H1 (cell line): ENCODE measurements around the gene UBTD1. TPM values are rescaled to one million over a fixed set of nuclear protein-coding genes. Genes with fewer than 3 reads are reported as not detected.

Experiments used
- CTCF ChIA-PET: fragments of 300-600 bp; sonication (Branson Sonifier 250); formaldehyde crosslinking; loops from one replicate; lab custom pipeline; 2021; ENCODE audit not compliant: partially characterized antibody; lab: Charles Lee
- POLR2A ChIA-PET: fragments of 300-600 bp; sonication (Branson Sonifier 250); formaldehyde crosslinking; loops from one replicate; lab custom pipeline; 2021; ENCODE audit warnings: inconsistent platforms; ENCODE audit not compliant: partially characterized antibody; lab: Charles Lee
- DNase-seq, 2 experiments: peaks; one replicate each; pipeline versions ENCODE4 v3.0.0 to v3.0.0-alpha.2; 2010 to 2022; ENCODE audit warnings: low spot score in 2 of 2, low read depth in 1 of 2, mixed read lengths in 1 of 2
- FAIRE-seq: peaks from 2 replicates; lab custom pipeline; 2011; peaks lifted over from hg19 to GRCh38; lab: Jason Lieb, UNC
- H2AFZ ChIP-seq: 2 replicates; pipeline ENCODE4 v1.8.1; 2012; ENCODE audit warnings: low read length, inconsistent platforms
- H2AK5ac ChIP-seq: 2 replicates; pipeline ENCODE4 v1.6.1; 2013; ENCODE audit warnings: low read depth, low read length
- H2BK120ac ChIP-seq: replicated peaks from 2 replicates; pipeline ENCODE3; 2013; ENCODE audit warnings: low read depth, low read length, inconsistent platforms
- H2BK12ac ChIP-seq: 2 replicates; pipeline ENCODE4 v1.6.1; 2013; ENCODE audit warnings: low read depth, low read length
- H2BK15ac ChIP-seq: 2 replicates; pipeline ENCODE4 v1.6.1; 2013; ENCODE audit warnings: low read length
- H2BK20ac ChIP-seq: 2 replicates; pipeline ENCODE4 v1.6.1; 2013; ENCODE audit warnings: low read length
- H2BK5ac ChIP-seq: 2 replicates; pipeline ENCODE4 v1.6.1; 2013; ENCODE audit warnings: low read depth, low read length
- H3K14ac ChIP-seq: 2 replicates; pipeline ENCODE4 v1.6.1; 2013; ENCODE audit warnings: inconsistent platforms; ENCODE audit not compliant: insufficient read length
- H3K18ac ChIP-seq: 2 replicates; pipeline ENCODE4 v1.6.1; 2013; ENCODE audit warnings: low read length; ENCODE audit errors: extremely low read depth
- H3K23ac ChIP-seq: 2 replicates; pipeline ENCODE4 v1.6.1; 2013; ENCODE audit warnings: inconsistent platforms; ENCODE audit not compliant: insufficient read length
- H3K23me2 ChIP-seq: 2 replicates; pipeline ENCODE4 v1.6.1; 2013; ENCODE audit warnings: low read depth, low read length
- H3K27ac ChIP-seq: 2 replicates; pipeline ENCODE4 v1.6.1; 2011; ENCODE audit warnings: low read depth, low read length, inconsistent platforms
- H3K27me3 ChIP-seq, 4 experiments: replicated peaks in 1 of 4; 1 replicate in 1 of 4; 2 replicates in 3 of 4; pipeline versions ENCODE4 v1.6.1 to v1.8.1; 2011 to 2013; ENCODE audit warnings: low read length in 3 of 4, mild to moderate bottlenecking in 3 of 4, inconsistent platforms in 2 of 4, mixed read lengths in 2 of 4, moderate library complexity in 1 of 4; ENCODE audit not compliant: control insufficient read depth in 3 of 4, insufficient read depth in 3 of 4; ENCODE audit errors: extremely low read depth in 1 of 4
- H3K36me3 ChIP-seq, 4 experiments: 2 replicates each; pipeline versions ENCODE4 v1.6.1 to v1.8.1; 2011 to 2013; ENCODE audit warnings: mild to moderate bottlenecking in 4 of 4, low read length in 3 of 4, moderate library complexity in 2 of 4, control low read depth in 1 of 4, inconsistent platforms in 1 of 4; ENCODE audit not compliant: insufficient read depth in 4 of 4, control insufficient read depth in 2 of 4
- H3K4ac ChIP-seq: replicated peaks from 2 replicates; pipeline ENCODE3; 2013; ENCODE audit warnings: low read length, low read depth, mixed read lengths, inconsistent platforms; ENCODE audit not compliant: insufficient read length
- H3K4me1 ChIP-seq, 4 experiments: replicated peaks in 1 of 4; 1 replicate in 1 of 4; 2 replicates in 3 of 4; pipeline versions ENCODE4 v1.6.1 to v1.8.1; 2011 to 2013; ENCODE audit warnings: low read length in 3 of 4, inconsistent platforms in 2 of 4, mixed read lengths in 1 of 4; ENCODE audit not compliant: insufficient read depth in 4 of 4, control insufficient read depth in 3 of 4
- H3K4me2 ChIP-seq, 2 experiments: 2 replicates each; pipeline versions ENCODE4 v1.6.1 to v1.8.1; 2011 to 2013; ENCODE audit warnings: low read depth in 2 of 2, low read length in 2 of 2, control low read depth in 1 of 2, inconsistent platforms in 1 of 2, mild to moderate bottlenecking in 1 of 2; ENCODE audit not compliant: insufficient read depth in 1 of 2
- H3K4me3 ChIP-seq, 4 experiments: fragments of 200-600, 300-600 bp in 1 of 4; sonication (generic), shearing (Covaris generic), sonication (Bioruptor Twin) in 1 of 4; 2 replicates each; pipeline versions ENCODE4 v1.5.1 to v1.8.1; 2011 to 2016; ENCODE audit warnings: low read length in 4 of 4, low read depth in 3 of 4, control low read depth in 2 of 4, inconsistent platforms in 2 of 4, mild to moderate bottlenecking in 2 of 4, mixed read lengths in 1 of 4, moderate library complexity in 1 of 4; ENCODE audit not compliant: insufficient read depth in 2 of 4; ENCODE audit errors: extremely low read depth in 1 of 4
- H3K56ac ChIP-seq: replicated peaks from 2 replicates; pipeline ENCODE3; 2013; ENCODE audit warnings: low read depth, mild to moderate bottlenecking, mixed read lengths, low read length, inconsistent platforms; ENCODE audit not compliant: insufficient read length
- H3K79me1 ChIP-seq: 2 replicates; pipeline ENCODE4 v1.6.1; 2013; ENCODE audit warnings: low read depth, low read length, control low read depth
- H3K79me2 ChIP-seq, 2 experiments: 2 replicates each; pipeline versions ENCODE4 v1.6.1 to v1.8.1; 2012 to 2013; ENCODE audit warnings: low read length in 2 of 2, mild to moderate bottlenecking in 2 of 2, inconsistent platforms in 1 of 2; ENCODE audit not compliant: insufficient read depth in 2 of 2, control insufficient read depth in 1 of 2
- H3K9ac ChIP-seq, 4 experiments: replicated peaks in 1 of 4; 1 replicate in 1 of 4; 2 replicates in 3 of 4; pipeline versions ENCODE4 v1.6.1 to v1.8.1; 2011 to 2013; ENCODE audit warnings: low read depth in 3 of 4, low read length in 3 of 4, control low read depth in 2 of 4, mild to moderate bottlenecking in 2 of 4, moderate library complexity in 2 of 4, inconsistent platforms in 1 of 4; ENCODE audit errors: extremely low read depth in 1 of 4
- H3K9me3 ChIP-seq, 2 experiments: 2 replicates each; pipeline versions ENCODE4 v1.6.1 to v1.8.1; 2012 to 2013; ENCODE audit warnings: mild to moderate bottlenecking in 2 of 2, moderate library complexity in 2 of 2, control low read depth in 1 of 2, inconsistent platforms in 1 of 2, low read depth in 1 of 2, low read length in 1 of 2, mixed read lengths in 1 of 2; ENCODE audit not compliant: insufficient read depth in 2 of 2
- H4K20me1 ChIP-seq, 2 experiments: replicated peaks in 1 of 2; 2 replicates each; pipeline versions ENCODE3 to v1.8.1; 2011 to 2013; ENCODE audit warnings: inconsistent platforms in 2 of 2, low read length in 2 of 2, mild to moderate bottlenecking in 1 of 2; ENCODE audit not compliant: insufficient read depth in 2 of 2, control insufficient read depth in 1 of 2
- H4K5ac ChIP-seq: 2 replicates; pipeline ENCODE4 v1.6.1; 2013; ENCODE audit warnings: low read length, low read depth, mixed read lengths, inconsistent platforms; ENCODE audit not compliant: insufficient read length
- H4K8ac ChIP-seq: 2 replicates; pipeline ENCODE4 v1.8.0; 2013; ENCODE audit warnings: mild to moderate bottlenecking, moderate library complexity, low read length, inconsistent platforms; ENCODE audit not compliant: insufficient read depth; ENCODE audit errors: extremely low read depth
- H4K91ac ChIP-seq: replicated peaks from 2 replicates; pipeline ENCODE3; 2013; ENCODE audit warnings: low read length, mixed read lengths, inconsistent platforms; ENCODE audit not compliant: insufficient read length
- BCL11A ChIP-seq, 2 experiments: IDR thresholded peaks; one replicate each; pipeline ENCODE4 v1.6.1; 2011; ENCODE audit warnings: low read depth in 2 of 2, low read length in 2 of 2, mild to moderate bottlenecking in 2 of 2
- CEBPB ChIP-seq: IDR thresholded peaks from 2 replicates; pipeline ENCODE4 v1.6.1; 2012; ENCODE audit warnings: low read depth, low read length
- CTCF ChIP-seq, 3 experiments: IDR thresholded peaks; 1 replicate in 2 of 3; 2 replicates in 1 of 3; pipeline versions ENCODE4 v1.5.1 to v1.6.1; 2011; ENCODE audit warnings: low read length in 3 of 3, mild to moderate bottlenecking in 3 of 3, inconsistent platforms in 2 of 3, low read depth in 1 of 3, moderate library complexity in 1 of 3; ENCODE audit not compliant: insufficient read depth in 1 of 3; ENCODE audit errors: control extremely low read depth in 1 of 3
- FOSL1 ChIP-seq: IDR thresholded peaks from 2 replicates; pipeline ENCODE4 v1.6.1; 2011; ENCODE audit warnings: mild to moderate bottlenecking, low read depth, low read length, moderate library complexity; ENCODE audit not compliant: insufficient read depth
- PHF8 ChIP-seq: fragments of 200-600 bp; sonication (generic); conservative IDR thresholded peaks from 2 replicates; pipeline ENCODE4 v1.7.1; 2012; ENCODE audit warnings: low read depth, mild to moderate bottlenecking, inconsistent platforms, low read length, moderate library complexity
- SAP30 ChIP-seq: fragments of 300-600 bp; sonication (generic); IDR thresholded peaks from 2 replicates; pipeline ENCODE4 v1.7.1; 2012; ENCODE audit warnings: low read length, moderate library complexity, mild to moderate bottlenecking, inconsistent platforms; ENCODE audit not compliant: insufficient read depth, insufficient replicate concordance
- TCF12 ChIP-seq: IDR thresholded peaks from 2 replicates; pipeline ENCODE4 v1.6.1; 2011; ENCODE audit warnings: low read depth, mild to moderate bottlenecking, low read length
- WGBS, 2 experiments: shearing (Covaris generic) in 1 of 2; methylation state at CpG; one replicate each; pipeline versions ENCODE4 v1.1.6 to v1.1.7; 2013 to 2015; ENCODE audit warnings: low lambda C conversion rate in 2 of 2, mixed read lengths in 2 of 2, inconsistent platforms in 1 of 2, low coverage in 1 of 2, missing lambda C conversion rate in 1 of 2; ENCODE audit not compliant: insufficient replicate concordance in 2 of 2, insufficient coverage in 1 of 2, insufficient read length in 1 of 2; ENCODE audit errors: extremely low coverage in 1 of 2, missing lambda C conversion rate in 1 of 2; 5-methylcytosine and 5-hydroxymethylcytosine counted together
- polyA plus RNA-seq, 7 experiments: library from polyadenylated mRNA; depleted of rRNA in 3 of 7; stranded (reverse) in 5 of 7; unstranded in 2 of 7; fragments of >200 nt in 5 of 7; fragments of 200-250 nt in 2 of 7; gene quantifications; 1 replicate in 5 of 7; 2 replicates in 1 of 7; 4 replicates in 1 of 7; pipeline versions ENCODE4 v1.2.1 to v1.2.3, GENCODE V29; 2011 to 2013; ENCODE audit warnings: missing spikeins in 2 of 7, mixed read lengths in 2 of 7
- total RNA-seq: library from RNA; stranded (reverse); fragmentation: NEBNext Ultra II Directional; extraction: Animal tissue kit (Norgen Biotek cat#: 25700); gene quantifications from 2 replicates; pipeline ENCODE4 v1.2.1, GENCODE V29; 2021

The UBTD1 gene
- total and polyA plus RNA-seq, 2 of the 8 experiments (the other 6 are each of a cell fraction or from before 2014, with no cell fraction given) = 22.3 to 36.2 TPM

- Histone ChIP-seq H4K5ac (no peak overlapping the region), H2BK20ac (no peak overlapping the region), H4K20me1 (peaks cover 0 to 10% of the 10 kb centered on the region in 2 experiments), H3K4me3 (no peak overlapping the region), H3K27me3 (no peaks in the 10 kb centered on the region), H3K27ac (no peak overlapping the region), H2BK15ac (no peak overlapping the region), H3K4me2 (no peak overlapping the region), H2BK5ac (no peak overlapping the region), H3K23me2 (no peaks in the 10 kb centered on the region), H2BK12ac (no peak overlapping the region), H3K4ac (no peak overlapping the region), H3K9me3 (peaks cover 0 to 2% of the 10 kb centered on the region in 2 experiments; a peak in 1 of 4 replicates), H2AK5ac (no peak overlapping the region), H2BK120ac (no peak overlapping the region), H3K23ac (no peak overlapping the region), H3K9ac (no peak overlapping the region), H3K56ac (no peak overlapping the region), H3K18ac (no peak overlapping the region), H3K79me2 (no peaks in the 10 kb centered on the region), H4K8ac (no peak overlapping the region), H3K14ac (no peak overlapping the region), H3K79me1 (no peaks in the 10 kb centered on the region; the same call in 1 of the 2 replicates), H3K4me1 (no peaks in the 10 kb centered on the region), H4K91ac (no peak overlapping the region), H3K36me3 (peaks cover 51 to 87% (median 80%) of the 10 kb centered on the region in 4 experiments), H2AFZ (no peak overlapping the region)
- DNase-seq = no peak
- POLR2A ChIA-PET = interaction anchor here (0.6 to 12.5 kb wide), 5 partner anchors 10 to 186 kb away, joined by 4 to 105 read pairs (median 4); no protein-coding TSS in a partner anchor
- CTCF ChIA-PET = interaction anchor here (0.8 to 3.0 kb wide), 12 partner anchors 10 to 151 kb away, joined by 3 to 19 read pairs (median 4); partner anchors contain the start of gene RRP12
- 92% methylated on average over 2 of the region's 2 CpGs; no CpG with 5 or more reads in 1 of the 2 experiments for whole genome bisulfite sequencing, 2 experiments
- TF ChIP-seq BCL11A (IDR thresholded peaks at IDR 0.05; ENCODE audit: low read depth in 2 of 2, low read length in 2 of 2) (no peak), PHF8 (no peak), TCF12 (no peak), CTCF (IDR thresholded peaks at IDR 0.05; ENCODE audit: control extremely low read depth in 1 of 3, insufficient read depth in 1 of 3, low read depth in 1 of 3, low read length in 3 of 3) (no peak), SAP30 (no peak), CEBPB (no peak), FOSL1 (no peak)
- no peak for FAIRE-seq
These were observed 36.4 kb upstream of the UBTD1 start for GRCh38 chr10:97462309-97462708.
